HepG2 (cell line): ENCODE data around the gene FHIT. TPM values are rescaled to one million over a fixed set of nuclear protein-coding genes. Genes with fewer than 3 reads are reported as not detected.

Experiments used
- ATAC-seq: fragments of 200-7000 bp; cut with Tn5 transposase; 3 replicates; pipeline ENCODE4 v1.9.1; 2020; ENCODE audit warnings: mild to moderate bottlenecking, moderate library complexity
- BruUV-seq: library from RNA; stranded (reverse); fragments of 400-500 nt; replicated peaks from 2 replicates; lab custom pipeline; 2021; lab: Mats Ljungman, UMichigan
- CTCF ChIA-PET: fragments of 300-600 bp; formaldehyde crosslinking; extraction: SDS; loops from one replicate; lab custom pipeline; 2021; ENCODE audit warnings: low total read pairs, inconsistent platforms, low intra/inter-chr PET ratio; lab: Yijun Ruan, JAX
- POLR2A ChIA-PET: fragments of 350-600 bp; sonication (Branson Sonifier 250); formaldehyde crosslinking; loops from one replicate; lab custom pipeline; 2020; ENCODE audit warnings: antibody characterized with exemption, inconsistent platforms; lab: Yijun Ruan, JAX
- DNase-seq: peaks from one replicate; pipeline ENCODE4 v3.0.0-alpha.2; 2015; ENCODE audit warnings: low spot score
- FAIRE-seq: peaks from 3 replicates; lab custom pipeline; 2011; peaks lifted over from hg19 to GRCh38; lab: Jason Lieb, UNC
- H2AFZ ChIP-seq: one replicate; pipeline ENCODE4 v1.6.1; 2011; ENCODE audit warnings: low read length, inconsistent platforms
- H3K27ac ChIP-seq: fragments of 300-600 bp; 3 replicates; pipeline ENCODE4 v1.8.0; 2011; ENCODE audit warnings: mixed run types, mild to moderate bottlenecking, mixed read lengths, low read length, inconsistent platforms; ENCODE audit not compliant: insufficient read depth; ENCODE audit errors: extremely low read length
- H3K27me3 ChIP-seq, 2 experiments: fragments of 200-600 bp in 1 of 2; 2 replicates in 1 of 2; 3 replicates in 1 of 2; pipeline versions ENCODE4 v1.6.0 to v1.8.0; 2011; ENCODE audit warnings: low read length in 2 of 2, mild to moderate bottlenecking in 2 of 2, moderate library complexity in 2 of 2, inconsistent platforms in 1 of 2; ENCODE audit not compliant: insufficient read depth in 2 of 2, control insufficient read depth in 1 of 2
- H3K36me3 ChIP-seq, 2 experiments: fragments of 200-600 bp in 1 of 2; replicated peaks in 1 of 2; 2 replicates in 1 of 2; 3 replicates in 1 of 2; pipeline versions ENCODE4 v1.5.1 to v1.8.0; 2011; ENCODE audit warnings: low read length in 2 of 2, inconsistent platforms in 1 of 2; ENCODE audit not compliant: insufficient read depth in 2 of 2, control insufficient read depth in 1 of 2
- H3K4me1 ChIP-seq: 2 replicates; pipeline ENCODE4 v1.5.1; 2012; ENCODE audit warnings: low read length, inconsistent platforms; ENCODE audit not compliant: insufficient read depth
- H3K4me2 ChIP-seq: 2 replicates; pipeline ENCODE4 v1.6.0; 2011; ENCODE audit warnings: low read depth, low read length, inconsistent platforms
- H3K4me3 ChIP-seq, 3 experiments: fragments of 200-600 bp in 1 of 3; sonication (generic), shearing (Covaris generic) in 1 of 3; replicated peaks in 1 of 3; 2 replicates each; pipeline ENCODE4 v1.5.1; 2011 to 2016; ENCODE audit warnings: low read length in 3 of 3, inconsistent platforms in 2 of 3, low read depth in 2 of 3, mild to moderate bottlenecking in 2 of 3, control low read depth in 1 of 3, mixed read lengths in 1 of 3; ENCODE audit not compliant: insufficient read depth in 1 of 3
- H3K79me2 ChIP-seq: one replicate; pipeline ENCODE4 v1.6.1; 2011; ENCODE audit warnings: low read length, inconsistent platforms; ENCODE audit not compliant: insufficient read depth
- H3K9ac ChIP-seq: 2 replicates; pipeline ENCODE4 v1.6.0; 2011; ENCODE audit warnings: mild to moderate bottlenecking, low read depth, low read length, inconsistent platforms; ENCODE audit not compliant: insufficient read depth
- H3K9me3 ChIP-seq: 2 replicates; pipeline ENCODE4 v1.5.1; 2012; ENCODE audit warnings: mild to moderate bottlenecking, low read length
- H4K20me1 ChIP-seq: 2 replicates; pipeline ENCODE4 v1.6.0; 2011; ENCODE audit warnings: inconsistent platforms, mild to moderate bottlenecking, low read length, moderate library complexity; ENCODE audit not compliant: insufficient read depth
- EP300 ChIP-seq, 3 experiments: sonication (generic) in 1 of 3; formaldehyde crosslinking in 1 of 3; IDR thresholded peaks; 2 replicates each; pipeline versions ENCODE4 v1.5.1 to v1.6.1; 2011 to 2020; ENCODE audit warnings: low read depth in 2 of 3, low read length in 2 of 3, borderline replicate concordance in 1 of 3, improper control_type of control experiment in 1 of 3, mild to moderate bottlenecking in 1 of 3, missing genetic modification reagents in 1 of 3, moderate library complexity in 1 of 3
- FOXJ3 ChIP-seq: sonication (generic); formaldehyde crosslinking; IDR thresholded peaks from 2 replicates; pipeline ENCODE4 v1.4.0; 2020; ENCODE audit warnings: missing genetic modification reagents, mild to moderate bottlenecking, borderline replicate concordance
- NFYC ChIP-seq: IDR thresholded peaks from 2 replicates; pipeline ENCODE4 v1.6.1; 2016; ENCODE audit warnings: missing genetic modification reagents, missing compliant biosample characterization
- NKX3-1 ChIP-seq: sonication (generic); formaldehyde crosslinking; IDR thresholded peaks from 2 replicates; pipeline ENCODE4 v1.5.0; 2020; ENCODE audit warnings: missing genetic modification reagents
- SKI ChIP-seq: fragments of 450-650 bp; IDR thresholded peaks from one replicate; pipeline ENCODE4 v1.6.1; 2018; ENCODE audit warnings: mild to moderate bottlenecking; ENCODE audit not compliant: partially characterized antibody
- ZNF12 ChIP-seq: sonication (generic); formaldehyde crosslinking; IDR thresholded peaks from 2 replicates; pipeline ENCODE4 v1.5.0; 2020; ENCODE audit warnings: missing genetic modification reagents
- ZNF333 ChIP-seq: sonication (generic); formaldehyde crosslinking; IDR thresholded peaks from 2 replicates; pipeline ENCODE4 v1.4.0; 2020; ENCODE audit warnings: mild to moderate bottlenecking, missing genetic modification reagents, borderline replicate concordance
- ZNF550 ChIP-seq: sonication (generic); formaldehyde crosslinking; IDR thresholded peaks from 2 replicates; pipeline ENCODE4 v1.4.0; 2020; ENCODE audit warnings: mild to moderate bottlenecking, missing genetic modification reagents, borderline replicate concordance
- WGBS: methylation state at CpG from one replicate; pipeline ENCODE4 v1.1.6; 2017; ENCODE audit warnings: low lambda C conversion rate; 5-methylcytosine and 5-hydroxymethylcytosine counted together
- in situ Hi-C: cut with HindIII; loops from 2 replicates; pipeline ENCODE4 v1.10.0; 2017; ENCODE audit warnings: low pct_unique_long_range_greater_than_20kb; ENCODE audit not compliant: extremely low pct_ligation_motif_present
- intact Hi-C: fragments of 100-400 bp; cut with micrococcal nuclease; formaldehyde crosslinking; loops from one replicate; pipeline ENCODE4 v1.10.0; 2022; ENCODE audit not compliant: unreplicated experiment
- polyA plus RNA-seq, 8 experiments: library from polyadenylated mRNA; depleted of rRNA in 3 of 8; stranded (reverse) in 7 of 8; unstranded in 1 of 8; fragments of >200 nt; fragmentation: Illumina TruSeq in 4 of 8; extraction: Trizol in 4 of 8; gene quantifications; 2 replicates each; pipeline versions ENCODE4 v1.2.1 to v1.2.3, GENCODE V29; 2011 to 2016; ENCODE audit warnings: low read depth in 4 of 8, missing spikeins in 1 of 8, mixed read lengths in 1 of 8; ENCODE audit not compliant: insufficient read depth in 1 of 8
- total RNA-seq, 5 experiments: library from RNA; depleted of rRNA; stranded (reverse); fragments of >200 nt; fragmentation: Illumina TruSeq; extraction: Trizol; gene quantifications; 2 replicates each; pipeline ENCODE4 v1.2.3, GENCODE V29; 2016; ENCODE audit warnings: low read depth in 1 of 5
- TF ChIP-seq, protein P1 (sequence below): sonication (generic); formaldehyde crosslinking; IDR thresholded peaks from 2 replicates; pipeline ENCODE4 v1.5.1; 2020; ENCODE audit warnings: missing genetic modification reagents, mild to moderate bottlenecking, borderline replicate concordance
- TF ChIP-seq, protein P2 (sequence below): sonication (generic); formaldehyde crosslinking; IDR thresholded peaks from 2 replicates; pipeline ENCODE4 v1.5.0; 2020; ENCODE audit warnings: mild to moderate bottlenecking, missing genetic modification reagents, borderline replicate concordance
- TF ChIP-seq, protein P3 (sequence below): sonication (generic); formaldehyde crosslinking; IDR thresholded peaks from 2 replicates; pipeline ENCODE4 v1.8.1; 2023; ENCODE audit warnings: mild to moderate bottlenecking, missing genetic modification reagents

The FHIT gene
- total and polyA plus RNA-seq, 2 of the 13 experiments (the other 11 are each of a cell fraction or from before 2014, with no cell fraction given) = 4.0 to 4.6 TPM

DNA sequence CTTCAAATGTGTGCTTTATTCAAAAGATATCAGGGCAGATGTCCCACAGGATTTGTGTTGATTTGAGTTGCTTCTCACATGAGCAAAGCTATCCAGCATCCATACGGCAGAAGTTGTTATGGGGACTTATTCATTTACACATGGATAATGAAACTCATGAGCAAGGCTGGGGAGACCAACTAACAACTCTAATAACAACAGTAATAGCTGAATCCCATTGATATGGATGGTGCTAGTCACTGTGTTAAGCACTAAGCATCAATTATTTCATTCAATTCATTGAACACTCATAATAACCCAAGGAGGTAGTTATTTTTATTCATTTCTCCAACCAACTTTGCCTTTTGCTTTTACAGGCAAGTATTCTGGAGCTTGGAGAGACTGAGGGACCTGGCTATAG lies 1107.2 kb downstream of the FHIT start:
- Histone ChIP-seq H3K4me3 (no peak overlapping the region), H2AFZ (no peak overlapping the region), H3K27me3 (no peaks in the 10 kb centered on the region; a peak in 1 of 5 replicates), H3K36me3 (no peaks in the 10 kb centered on the region), H3K79me2 (no peaks in the 10 kb centered on the region), H4K20me1 (no peaks in the 10 kb centered on the region), H3K9me3 (no peaks in the 10 kb centered on the region), H3K27ac (no peak overlapping the region), H3K4me2 (no peak overlapping the region), H3K9ac (no peak overlapping the region), H3K4me1 (no peaks in the 10 kb centered on the region)
- WGBS = 47% methylated on average over 1 of the region's 1 CpG
- intact Hi-C loops = no loop called here
- in situ Hi-C loops = no loop called here
- no TSS peak for BruUV-seq
- ATAC-seq = no peak
- POLR2A ChIA-PET = no interaction called here
- no peak for DNase-seq
- CTCF ChIA-PET = no interaction called here
- FAIRE-seq = no peak
- TF ChIP-seq SKI = no peak
- TF ChIP-seq, protein P1, sequence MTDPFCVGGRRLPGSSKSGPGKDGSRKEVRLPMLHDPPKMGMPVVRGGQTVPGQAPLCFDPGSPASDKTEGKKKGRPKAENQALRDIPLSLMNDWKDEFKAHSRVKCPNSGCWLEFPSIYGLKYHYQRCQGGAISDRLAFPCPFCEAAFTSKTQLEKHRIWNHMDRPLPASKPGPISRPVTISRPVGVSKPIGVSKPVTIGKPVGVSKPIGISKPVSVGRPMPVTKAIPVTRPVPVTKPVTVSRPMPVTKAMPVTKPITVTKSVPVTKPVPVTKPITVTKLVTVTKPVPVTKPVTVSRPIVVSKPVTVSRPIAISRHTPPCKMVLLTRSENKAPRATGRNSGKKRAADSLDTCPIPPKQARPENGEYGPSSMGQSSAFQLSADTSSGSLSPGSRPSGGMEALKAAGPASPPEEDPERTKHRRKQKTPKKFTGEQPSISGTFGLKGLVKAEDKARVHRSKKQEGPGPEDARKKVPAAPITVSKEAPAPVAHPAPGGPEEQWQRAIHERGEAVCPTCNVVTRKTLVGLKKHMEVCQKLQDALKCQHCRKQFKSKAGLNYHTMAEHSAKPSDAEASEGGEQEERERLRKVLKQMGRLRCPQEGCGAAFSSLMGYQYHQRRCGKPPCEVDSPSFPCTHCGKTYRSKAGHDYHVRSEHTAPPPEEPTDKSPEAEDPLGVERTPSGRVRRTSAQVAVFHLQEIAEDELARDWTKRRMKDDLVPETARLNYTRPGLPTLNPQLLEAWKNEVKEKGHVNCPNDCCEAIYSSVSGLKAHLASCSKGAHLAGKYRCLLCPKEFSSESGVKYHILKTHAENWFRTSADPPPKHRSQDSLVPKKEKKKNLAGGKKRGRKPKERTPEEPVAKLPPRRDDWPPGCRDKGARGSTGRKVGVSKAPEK (CRISPR knock-in tag) = no peak
- TF ChIP-seq, protein P2, sequence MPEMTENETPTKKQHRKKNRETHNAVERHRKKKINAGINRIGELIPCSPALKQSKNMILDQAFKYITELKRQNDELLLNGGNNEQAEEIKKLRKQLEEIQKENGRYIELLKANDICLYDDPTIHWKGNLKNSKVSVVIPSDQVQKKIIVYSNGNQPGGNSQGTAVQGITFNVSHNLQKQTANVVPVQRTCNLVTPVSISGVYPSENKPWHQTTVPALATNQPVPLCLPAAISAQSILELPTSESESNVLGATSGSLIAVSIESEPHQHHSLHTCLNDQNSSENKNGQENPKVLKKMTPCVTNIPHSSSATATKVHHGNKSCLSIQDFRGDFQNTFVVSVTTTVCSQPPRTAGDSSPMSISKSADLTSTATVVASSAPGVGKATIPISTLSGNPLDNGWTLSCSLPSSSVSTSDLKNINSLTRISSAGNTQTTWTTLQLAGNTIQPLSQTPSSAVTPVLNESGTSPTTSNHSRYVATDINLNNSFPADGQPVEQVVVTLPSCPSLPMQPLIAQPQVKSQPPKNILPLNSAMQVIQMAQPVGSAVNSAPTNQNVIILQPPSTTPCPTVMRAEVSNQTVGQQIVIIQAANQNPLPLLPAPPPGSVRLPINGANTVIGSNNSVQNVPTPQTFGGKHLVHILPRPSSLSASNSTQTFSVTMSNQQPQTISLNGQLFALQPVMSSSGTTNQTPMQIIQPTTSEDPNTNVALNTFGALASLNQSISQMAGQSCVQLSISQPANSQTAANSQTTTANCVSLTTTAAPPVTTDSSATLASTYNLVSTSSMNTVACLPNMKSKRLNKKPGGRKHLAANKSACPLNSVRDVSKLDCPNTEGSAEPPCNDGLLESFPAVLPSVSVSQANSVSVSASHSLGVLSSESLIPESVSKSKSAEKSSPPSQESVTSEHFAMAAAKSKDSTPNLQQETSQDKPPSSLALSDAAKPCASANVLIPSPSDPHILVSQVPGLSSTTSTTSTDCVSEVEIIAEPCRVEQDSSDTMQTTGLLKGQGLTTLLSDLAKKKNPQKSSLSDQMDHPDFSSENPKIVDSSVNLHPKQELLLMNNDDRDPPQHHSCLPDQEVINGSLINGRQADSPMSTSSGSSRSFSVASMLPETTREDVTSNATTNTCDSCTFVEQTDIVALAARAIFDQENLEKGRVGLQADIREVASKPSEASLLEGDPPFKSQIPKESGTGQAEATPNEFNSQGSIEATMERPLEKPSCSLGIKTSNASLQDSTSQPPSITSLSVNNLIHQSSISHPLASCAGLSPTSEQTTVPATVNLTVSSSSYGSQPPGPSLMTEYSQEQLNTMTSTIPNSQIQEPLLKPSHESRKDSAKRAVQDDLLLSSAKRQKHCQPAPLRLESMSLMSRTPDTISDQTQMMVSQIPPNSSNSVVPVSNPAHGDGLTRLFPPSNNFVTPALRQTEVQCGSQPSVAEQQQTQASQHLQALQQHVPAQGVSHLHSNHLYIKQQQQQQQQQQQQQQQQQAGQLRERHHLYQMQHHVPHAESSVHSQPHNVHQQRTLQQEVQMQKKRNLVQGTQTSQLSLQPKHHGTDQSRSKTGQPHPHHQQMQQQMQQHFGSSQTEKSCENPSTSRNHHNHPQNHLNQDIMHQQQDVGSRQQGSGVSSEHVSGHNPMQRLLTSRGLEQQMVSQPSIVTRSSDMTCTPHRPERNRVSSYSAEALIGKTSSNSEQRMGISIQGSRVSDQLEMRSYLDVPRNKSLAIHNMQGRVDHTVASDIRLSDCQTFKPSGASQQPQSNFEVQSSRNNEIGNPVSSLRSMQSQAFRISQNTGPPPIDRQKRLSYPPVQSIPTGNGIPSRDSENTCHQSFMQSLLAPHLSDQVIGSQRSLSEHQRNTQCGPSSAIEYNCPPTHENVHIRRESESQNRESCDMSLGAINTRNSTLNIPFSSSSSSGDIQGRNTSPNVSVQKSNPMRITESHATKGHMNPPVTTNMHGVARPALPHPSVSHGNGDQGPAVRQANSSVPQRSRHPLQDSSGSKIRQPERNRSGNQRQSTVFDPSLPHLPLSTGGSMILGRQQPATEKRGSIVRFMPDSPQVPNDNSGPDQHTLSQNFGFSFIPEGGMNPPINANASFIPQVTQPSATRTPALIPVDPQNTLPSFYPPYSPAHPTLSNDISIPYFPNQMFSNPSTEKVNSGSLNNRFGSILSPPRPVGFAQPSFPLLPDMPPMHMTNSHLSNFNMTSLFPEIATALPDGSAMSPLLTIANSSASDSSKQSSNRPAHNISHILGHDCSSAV (CRISPR knock-in tag) = no peak
- TF ChIP-seq EP300 (IDR thresholded peaks at IDR 0.05; ENCODE audit: low read depth in 2 of 2, low read length in 2 of 2) = no peak
- TF ChIP-seq EP300 (CRISPR knock-in tag; IDR thresholded peaks at IDR 0.05; ENCODE audit: borderline replicate concordance) = no peak
- TF ChIP-seq ZNF550 (CRISPR knock-in tag) = no peak
- TF ChIP-seq, protein P3, sequence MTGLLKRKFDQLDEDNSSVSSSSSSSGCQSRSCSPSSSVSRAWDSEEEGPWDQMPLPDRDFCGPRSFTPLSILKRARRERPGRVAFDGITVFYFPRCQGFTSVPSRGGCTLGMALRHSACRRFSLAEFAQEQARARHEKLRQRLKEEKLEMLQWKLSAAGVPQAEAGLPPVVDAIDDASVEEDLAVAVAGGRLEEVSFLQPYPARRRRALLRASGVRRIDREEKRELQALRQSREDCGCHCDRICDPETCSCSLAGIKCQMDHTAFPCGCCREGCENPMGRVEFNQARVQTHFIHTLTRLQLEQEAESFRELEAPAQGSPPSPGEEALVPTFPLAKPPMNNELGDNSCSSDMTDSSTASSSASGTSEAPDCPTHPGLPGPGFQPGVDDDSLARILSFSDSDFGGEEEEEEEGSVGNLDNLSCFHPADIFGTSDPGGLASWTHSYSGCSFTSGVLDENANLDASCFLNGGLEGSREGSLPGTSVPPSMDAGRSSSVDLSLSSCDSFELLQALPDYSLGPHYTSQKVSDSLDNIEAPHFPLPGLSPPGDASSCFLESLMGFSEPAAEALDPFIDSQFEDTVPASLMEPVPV = no peak
- no peak for TF ChIP-seq NFYC (CRISPR knock-in tag)
- no peak for TF ChIP-seq NKX3-1 (CRISPR knock-in tag)
- no peak for TF ChIP-seq FOXJ3 (CRISPR knock-in tag)
- TF ChIP-seq ZNF12 = no peak
- no peak for TF ChIP-seq ZNF333 (CRISPR knock-in tag)
